Panc1 (cell line): ENCODE data around the gene ERMAP. TPM values are rescaled to one million over a fixed set of nuclear protein-coding genes. Genes with fewer than 3 reads are reported as not detected.

Source experiments
- ATAC-seq: fragments of 200-7000 bp; cut with Tn5 transposase; 2 replicates; pipeline ENCODE4 v1.9.1; 2020; ENCODE audit warnings: mild to moderate bottlenecking, moderate library complexity
- BruUV-seq: library from RNA; stranded (reverse); fragments of 400-500 nt; replicated peaks from 2 replicates; lab custom pipeline; 2021; lab: Mats Ljungman, UMichigan
- CTCF ChIA-PET: fragments of 300-600 bp; sonication (Branson Sonifier 250); formaldehyde crosslinking; loops from one replicate; lab custom pipeline; 2022; ENCODE audit warnings: antibody characterized with exemption; lab: Charles Lee
- POLR2A ChIA-PET: fragments of 300-600 bp; sonication (Branson Sonifier 250); formaldehyde crosslinking; loops from one replicate; lab custom pipeline; 2022; ENCODE audit warnings: antibody characterized with exemption; lab: Charles Lee
- DNase-seq: peaks from one replicate; pipeline ENCODE4 v3.0.0-alpha.2; 2010; ENCODE audit warnings: low read depth, low spot score
- H3K27ac ChIP-seq: 2 replicates; pipeline ENCODE4 v1.5.1; 2011; ENCODE audit warnings: mild to moderate bottlenecking, low read length, inconsistent platforms
- H3K27me3 ChIP-seq: fragments of 200-500 bp; sonication (Bioruptor generic); 2 replicates; pipeline ENCODE4 v1.6.0; 2014; ENCODE audit warnings: low read length, inconsistent platforms; ENCODE audit not compliant: control insufficient read depth, insufficient read depth
- H3K36me3 ChIP-seq: fragments of 200-500 bp; sonication (Bioruptor generic); 2 replicates; pipeline ENCODE4 v1.5.1; 2014; ENCODE audit warnings: inconsistent platforms, mild to moderate bottlenecking, low read length, moderate library complexity; ENCODE audit not compliant: control insufficient read depth, insufficient read depth
- H3K4me1 ChIP-seq: 2 replicates; pipeline ENCODE4 v1.5.1; 2011; ENCODE audit warnings: inconsistent platforms, mild to moderate bottlenecking, low read length, moderate library complexity; ENCODE audit not compliant: control insufficient read depth, insufficient read depth
- H3K4me3 ChIP-seq, 2 experiments: 2 replicates each; pipeline ENCODE4 v1.5.1; 2011 to 2012; ENCODE audit warnings: low read depth in 2 of 2, low read length in 2 of 2, mild to moderate bottlenecking in 2 of 2, inconsistent platforms in 1 of 2, moderate library complexity in 1 of 2
- H3K9me3 ChIP-seq: fragments of 200-500 bp; sonication (Bioruptor generic); 2 replicates; pipeline ENCODE4 v1.5.1; 2014; ENCODE audit warnings: low read depth, mild to moderate bottlenecking, inconsistent platforms, low read length, moderate library complexity; ENCODE audit not compliant: control insufficient read depth, insufficient read depth
- CTCF ChIP-seq: fragments of 450-650 bp; IDR thresholded peaks from 2 replicates; pipeline ENCODE4 v1.5.1; 2017; ENCODE audit warnings: mild to moderate bottlenecking
- POLR2AphosphoS5 ChIP-seq: IDR thresholded peaks from 2 replicates; pipeline ENCODE4 v1.6.1; 2012; ENCODE audit warnings: mild to moderate bottlenecking, low read depth, low read length, moderate library complexity
- REST ChIP-seq, 2 experiments: IDR thresholded peaks; 2 replicates each; pipeline ENCODE4 v1.6.1; 2011 to 2012; ENCODE audit warnings: low read depth in 2 of 2, control low read depth in 1 of 2, low read length in 1 of 2, mild to moderate bottlenecking in 1 of 2, moderate library complexity in 1 of 2; ENCODE audit not compliant: insufficient read depth in 1 of 2
- SIN3A ChIP-seq: IDR thresholded peaks from 2 replicates; pipeline ENCODE4 v1.6.1; 2012; ENCODE audit warnings: low read depth, mild to moderate bottlenecking, low read length, moderate library complexity, borderline replicate concordance; ENCODE audit not compliant: insufficient read depth
- TCF7L2 ChIP-seq: IDR thresholded peaks from 2 replicates; pipeline ENCODE4 v1.6.1; 2011; ENCODE audit warnings: mild to moderate bottlenecking, low read depth, low read length, inconsistent platforms
- in situ Hi-C: cut with HindIII; loops from 2 replicates; pipeline ENCODE4 v1.10.0; 2016; ENCODE audit warnings: low sequenced_read_pairs, low pct_unique_long_range_greater_than_20kb
- intact Hi-C: fragments of 100-400 bp; cut with micrococcal nuclease; formaldehyde crosslinking; loops from one replicate; pipeline ENCODE4 v1.10.0; 2022; ENCODE audit not compliant: unreplicated experiment
- total RNA-seq: library from RNA; stranded (reverse); gene quantifications from one replicate; pipeline ENCODE4 v1.2.1, GENCODE V29; 2021; ENCODE audit not compliant: unreplicated experiment

Gene ERMAP
- total RNA-seq, 1 experiment from 2014 or later, result 15.3 TPM

DNA sequence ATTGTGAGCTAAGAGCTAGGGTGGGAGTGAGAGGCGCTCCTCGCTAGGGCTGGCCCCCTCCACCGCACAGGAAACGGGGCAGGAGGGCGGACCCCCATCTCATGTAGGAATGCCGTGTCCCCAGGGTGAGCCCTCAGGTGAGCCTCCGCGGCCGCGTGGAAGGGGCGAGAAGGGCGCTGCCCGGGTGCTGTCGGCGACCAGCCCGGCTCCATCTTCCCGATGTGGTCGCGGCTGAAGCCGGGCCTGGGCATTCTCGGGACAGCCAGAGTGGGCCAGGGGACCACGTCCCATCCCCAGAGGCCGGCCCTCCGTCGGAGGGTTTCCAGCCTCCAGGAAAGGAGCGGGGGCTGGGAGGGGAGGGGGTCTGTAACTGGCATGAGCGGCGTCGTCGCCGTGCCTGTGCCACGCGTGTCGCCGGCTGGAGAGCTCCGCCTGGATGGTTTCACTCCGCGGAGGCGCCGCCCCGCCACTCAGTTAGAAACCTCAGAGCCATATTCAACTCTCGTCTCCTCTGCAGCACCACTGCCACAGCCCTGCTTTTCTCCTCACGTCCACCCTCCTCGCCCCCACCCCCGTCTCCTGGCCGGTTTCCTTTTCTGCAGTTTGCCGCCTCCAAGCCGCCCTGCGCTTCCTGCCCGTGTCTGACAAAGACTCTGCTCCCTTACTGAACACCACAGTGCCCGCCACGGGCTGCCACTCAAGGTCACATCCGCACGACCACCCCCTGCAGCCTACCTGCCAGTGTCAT lies 31.8 kb upstream of the ERMAP start, which contains the start of gene TMEM269:
Gene TMEM269 (plus strand): TSS at position 46 of the 748 bp plus-strand sequence. CDS start 4,903 bp downstream, outside the sequence.
- no peak within 1 kb of the TSS for H3K4me3 ChIP-seq
- POLR2A ChIA-PET, result no interaction called here

GRCh38 chr1:42786097-42786496 lies 30.8 kb upstream of the ERMAP start:
- no peaks in the 10 kb centered on the region for H3K27me3 ChIP-seq
- in situ Hi-C loops, result no loop called here
- CTCF ChIA-PET, result no interaction called here

More for the DNA sequence above, 31.8 kb upstream of the ERMAP start, which contains the start of gene TMEM269:
- intact Hi-C loops (no loop called here), in situ Hi-C loops (no loop called here)
- no peak for TF ChIP-seq REST (IDR thresholded peaks at IDR 0.05; ENCODE audit: insufficient read depth in 1 of 2, low read depth in 2 of 2, low read length in 1 of 2)
- H3K9me3 ChIP-seq, result no peaks in the 10 kb centered on the region
- no TSS peak for BruUV-seq
- H3K27ac ChIP-seq, result no peak within 1 kb of the TSS
- no peaks in the 10 kb centered on the region for H3K27me3 ChIP-seq
- CTCF ChIA-PET, result no interaction called here
- DNase-seq (no peak), ATAC-seq (no peak; the same call in 1 of the 2 replicates)
- H3K4me1 ChIP-seq, result no peaks in the 10 kb centered on the region
- no peaks in the 10 kb centered on the region for H3K36me3 ChIP-seq

More at GRCh38 chr1:42786097-42786496, 30.8 kb upstream of the ERMAP start:
- no peaks in the 10 kb centered on the region for H3K9me3 ChIP-seq
- no peak overlapping the region for H3K27ac ChIP-seq
- H3K4me3 ChIP-seq, result no peak overlapping the region
- no peak for TF ChIP-seq CTCF
- no peak for TF ChIP-seq TCF7L2
- no peak for TF ChIP-seq REST (IDR thresholded peaks at IDR 0.05; ENCODE audit: insufficient read depth in 1 of 2, low read depth in 2 of 2, low read length in 1 of 2)
- TF ChIP-seq POLR2AphosphoS5, result no peak
- no peak for TF ChIP-seq SIN3A
- DNase-seq (no peak), ATAC-seq (no peak)
- no peaks in the 10 kb centered on the region for H3K4me1 ChIP-seq
- BruUV-seq, result no TSS peak
- POLR2A ChIA-PET, result no interaction called here
- no peaks in the 10 kb centered on the region for H3K36me3 ChIP-seq
- intact Hi-C loops, result no loop called here
